H1 (cell line): Measurements from ENCODE around the gene ATP5F1E. TPM values are rescaled to one million over a fixed set of nuclear protein-coding genes. Genes with fewer than 3 reads are reported as not detected.

ENCODE experiments used
- CBX8 ChIP-seq: fragments of 300-800, 300-1000 bp; sonication (generic); IDR thresholded peaks from 2 replicates; pipeline ENCODE4 v1.7.1; 2016; ENCODE audit warnings: low read depth, low read length, borderline replicate concordance
- EGR1 ChIP-seq: IDR thresholded peaks from 2 replicates; pipeline ENCODE4 v1.6.1; 2011; ENCODE audit warnings: low read depth, low read length, borderline replicate concordance
- NANOG ChIP-seq: IDR thresholded peaks from 2 replicates; pipeline ENCODE4 v1.6.1; 2011; ENCODE audit warnings: low read length, low read depth, mild to moderate bottlenecking, inconsistent platforms; ENCODE audit not compliant: insufficient read depth, poor library complexity, severe bottlenecking
- POLR2A ChIP-seq, 2 experiments: IDR thresholded peaks; 1 replicate in 1 of 2; 2 replicates in 1 of 2; pipeline ENCODE4 v1.6.1; 2011; ENCODE audit warnings: low read depth in 2 of 2, low read length in 2 of 2, mild to moderate bottlenecking in 2 of 2; ENCODE audit errors: control extremely low read depth in 1 of 2
- polyA plus RNA-seq, 7 experiments: library from polyadenylated mRNA; depleted of rRNA in 3 of 7; stranded (reverse) in 5 of 7; unstranded in 2 of 7; fragments of >200 nt in 5 of 7; fragments of 200-250 nt in 2 of 7; gene quantifications; 1 replicate in 5 of 7; 2 replicates in 1 of 7; 4 replicates in 1 of 7; pipeline versions ENCODE4 v1.2.1 to v1.2.3, GENCODE V29; 2011 to 2013; ENCODE audit warnings: missing spikeins in 2 of 7, mixed read lengths in 2 of 7
- total RNA-seq: library from RNA; stranded (reverse); fragmentation: NEBNext Ultra II Directional; extraction: Animal tissue kit (Norgen Biotek cat#: 25700); gene quantifications from 2 replicates; pipeline ENCODE4 v1.2.1, GENCODE V29; 2021

The ATP5F1E gene
- total and polyA plus RNA-seq, 2 of the 8 experiments (the other 6 are each of a cell fraction or from before 2014, with no cell fraction given), result 15.7 to 47.8 TPM

- TF ChIP-seq NANOG (no peak), POLR2A (IDR thresholded peaks at IDR 0.05; ENCODE audit: control extremely low read depth in 1 of 2, low read depth in 2 of 2, low read length in 2 of 2) (no peak), CBX8 (no peak), EGR1 (no peak)
Measured at GRCh38 chr20:59055302-59055701, 23.2 kb upstream of the ATP5F1E start (continued).
